GDM1 (cell line): ENCODE data around the gene SLC10A6.

Source experiments
- DNase-seq: peaks from one replicate; lab custom pipeline; 2025; lab: John Stamatoyannopoulos, UW

Gene SLC10A6

GRCh38 chr4:86778175-86778574, 71.0 kb downstream of the SLC10A6 start:
- DNase-seq = no peak

GRCh38 chr4:86775061-86775460, 74.1 kb downstream of the SLC10A6 start:
- DNase-seq = no peak
